ENCODE data around the gene UBE2G1.
A peak's percentile ranks its signal among the peaks of the same experiment; 100 is the strongest.

The UBE2G1 gene

GRCh38 chr17:4333041-4333440, 33.4 kb downstream of the UBE2G1 start:
- no peak for DNase-seq

GRCh38 chr17:4332296-4332970, 34.0 kb downstream of the UBE2G1 start:
- DNase-seq = no peak

GRCh38 chr17:4331614-4332013, 34.9 kb downstream of the UBE2G1 start:
- DNase-seq = no peak

- no peak for DNase-seq
Measured at GRCh38 chr17:4329838-4330237, 36.6 kb downstream of the UBE2G1 start.

GRCh38 chr17:4327606-4328005, 38.9 kb downstream of the UBE2G1 start:
- DNase-seq = no peak

- DNase-seq = no peak
Measured at GRCh38 chr17:4326608-4327007, 39.9 kb downstream of the UBE2G1 start.

GRCh38 chr17:4326112-4326511, 40.4 kb downstream of the UBE2G1 start:
- no peak for DNase-seq

- DNase-seq = no peak
Measured at GRCh38 chr17:4324463-4324862, 42.0 kb downstream of the UBE2G1 start.

- no peak for DNase-seq
Measured at GRCh38 chr17:4319221-4319620, 47.3 kb downstream of the UBE2G1 start.

- DNase-seq = no peak
Measured at GRCh38 chr17:4318596-4318995, 47.9 kb downstream of the UBE2G1 start.

- DNase-seq = no peak
Measured at GRCh38 chr17:4318186-4318585, 48.3 kb downstream of the UBE2G1 start.

- DNase-seq = no peak
Measured at GRCh38 chr17:4317610-4318009, 48.9 kb downstream of the UBE2G1 start.

- DNase-seq = no peak
Measured at GRCh38 chr17:4316648-4317047, 49.8 kb downstream of the UBE2G1 start.

GRCh38 chr17:4314618-4315017, 51.9 kb downstream of the UBE2G1 start:
- DNase-seq = no peak

GRCh38 chr17:4314179-4314578, 52.3 kb downstream of the UBE2G1 start:
- no peak for DNase-seq

GRCh38 chr17:4313221-4314114, 53.0 kb downstream of the UBE2G1 start:
- DNase-seq = no peak

- no peak for DNase-seq
Measured at GRCh38 chr17:4310354-4311060, 56.0 kb downstream of the UBE2G1 start.

- DNase-seq = no peak
Measured at GRCh38 chr17:4309897-4310296, 56.6 kb downstream of the UBE2G1 start.

- no peak for DNase-seq
Measured at GRCh38 chr17:4307179-4307930, 59.1 kb downstream of the UBE2G1 start.

- DNase-seq = no peak
Measured at GRCh38 chr17:4305224-4305623, 61.3 kb downstream of the UBE2G1 start.

GRCh38 chr17:4304417-4305027, 62.0 kb downstream of the UBE2G1 start:
- peak; percentile 23 for DNase-seq

- DNase-seq = no peak
Measured at GRCh38 chr17:4301066-4301465, 65.4 kb downstream of the UBE2G1 start.

Data from NCI-H2171 (cell line).